GM12873 (cell line): Measurements from ENCODE around the gene GRK6.

Experiments used
- TF ChIP-seq, protein P1 (sequence below): IDR thresholded peaks from 2 replicates; pipeline ENCODE4 v1.5.1; 2012; ENCODE audit warnings: low read depth, mild to moderate bottlenecking, moderate library complexity, low read length, control low read depth; ENCODE audit not compliant: insufficient read depth; ENCODE audit errors: missing control alignments

The GRK6 gene

DNA sequence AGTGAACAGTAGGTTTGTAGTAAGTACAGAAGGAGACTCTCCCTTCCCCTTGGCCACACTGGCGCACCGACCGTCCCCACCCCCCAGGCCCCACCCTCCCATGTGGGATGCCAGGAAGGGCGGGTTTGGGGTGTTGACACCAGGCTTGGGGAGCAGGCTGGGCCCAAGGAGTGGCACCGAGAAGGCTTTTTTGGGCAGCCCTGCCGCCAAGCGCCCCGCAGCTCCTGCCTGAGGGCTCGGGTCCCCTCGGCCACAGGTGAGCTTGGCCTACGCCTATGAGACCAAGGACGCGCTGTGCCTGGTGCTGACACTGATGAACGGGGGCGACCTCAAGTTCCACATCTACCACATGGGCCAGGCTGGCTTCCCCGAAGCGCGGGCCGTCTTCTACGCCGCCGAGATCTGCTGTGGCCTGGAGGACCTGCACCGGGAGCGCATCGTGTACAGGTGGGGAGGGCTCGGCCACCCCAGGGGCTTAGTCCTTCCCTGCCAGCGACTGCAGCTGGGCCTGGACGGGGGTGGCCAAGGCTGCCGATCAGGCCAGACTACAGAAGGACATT, 7.3 kb downstream of the GRK6 start:
- TF ChIP-seq, protein P1, sequence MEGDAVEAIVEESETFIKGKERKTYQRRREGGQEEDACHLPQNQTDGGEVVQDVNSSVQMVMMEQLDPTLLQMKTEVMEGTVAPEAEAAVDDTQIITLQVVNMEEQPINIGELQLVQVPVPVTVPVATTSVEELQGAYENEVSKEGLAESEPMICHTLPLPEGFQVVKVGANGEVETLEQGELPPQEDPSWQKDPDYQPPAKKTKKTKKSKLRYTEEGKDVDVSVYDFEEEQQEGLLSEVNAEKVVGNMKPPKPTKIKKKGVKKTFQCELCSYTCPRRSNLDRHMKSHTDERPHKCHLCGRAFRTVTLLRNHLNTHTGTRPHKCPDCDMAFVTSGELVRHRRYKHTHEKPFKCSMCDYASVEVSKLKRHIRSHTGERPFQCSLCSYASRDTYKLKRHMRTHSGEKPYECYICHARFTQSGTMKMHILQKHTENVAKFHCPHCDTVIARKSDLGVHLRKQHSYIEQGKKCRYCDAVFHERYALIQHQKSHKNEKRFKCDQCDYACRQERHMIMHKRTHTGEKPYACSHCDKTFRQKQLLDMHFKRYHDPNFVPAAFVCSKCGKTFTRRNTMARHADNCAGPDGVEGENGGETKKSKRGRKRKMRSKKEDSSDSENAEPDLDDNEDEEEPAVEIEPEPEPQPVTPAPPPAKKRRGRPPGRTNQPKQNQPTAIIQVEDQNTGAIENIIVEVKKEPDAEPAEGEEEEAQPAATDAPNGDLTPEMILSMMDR = no peak

DNA sequence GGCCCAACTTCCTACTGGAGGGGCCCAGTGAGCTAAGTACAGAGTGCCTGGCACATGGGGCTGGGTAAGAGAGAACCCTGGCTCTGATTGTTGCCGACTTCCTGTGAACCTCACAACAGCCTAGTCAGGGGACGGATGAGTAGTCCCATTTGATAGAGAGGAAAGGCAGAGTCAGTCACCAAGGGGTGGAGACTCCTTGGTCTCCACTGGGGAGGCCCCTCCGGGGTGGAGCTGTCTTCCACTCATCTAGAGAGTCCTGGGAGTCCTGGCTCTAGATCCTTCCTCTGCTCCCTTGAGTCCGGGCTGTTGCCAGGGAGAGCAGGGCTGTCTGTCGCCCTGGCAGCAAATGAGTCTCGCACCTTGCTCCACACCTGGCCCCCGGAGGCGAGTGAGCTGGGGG, 8.0 kb downstream of the GRK6 start:
- TF ChIP-seq, protein P1 = no peak

DNA sequence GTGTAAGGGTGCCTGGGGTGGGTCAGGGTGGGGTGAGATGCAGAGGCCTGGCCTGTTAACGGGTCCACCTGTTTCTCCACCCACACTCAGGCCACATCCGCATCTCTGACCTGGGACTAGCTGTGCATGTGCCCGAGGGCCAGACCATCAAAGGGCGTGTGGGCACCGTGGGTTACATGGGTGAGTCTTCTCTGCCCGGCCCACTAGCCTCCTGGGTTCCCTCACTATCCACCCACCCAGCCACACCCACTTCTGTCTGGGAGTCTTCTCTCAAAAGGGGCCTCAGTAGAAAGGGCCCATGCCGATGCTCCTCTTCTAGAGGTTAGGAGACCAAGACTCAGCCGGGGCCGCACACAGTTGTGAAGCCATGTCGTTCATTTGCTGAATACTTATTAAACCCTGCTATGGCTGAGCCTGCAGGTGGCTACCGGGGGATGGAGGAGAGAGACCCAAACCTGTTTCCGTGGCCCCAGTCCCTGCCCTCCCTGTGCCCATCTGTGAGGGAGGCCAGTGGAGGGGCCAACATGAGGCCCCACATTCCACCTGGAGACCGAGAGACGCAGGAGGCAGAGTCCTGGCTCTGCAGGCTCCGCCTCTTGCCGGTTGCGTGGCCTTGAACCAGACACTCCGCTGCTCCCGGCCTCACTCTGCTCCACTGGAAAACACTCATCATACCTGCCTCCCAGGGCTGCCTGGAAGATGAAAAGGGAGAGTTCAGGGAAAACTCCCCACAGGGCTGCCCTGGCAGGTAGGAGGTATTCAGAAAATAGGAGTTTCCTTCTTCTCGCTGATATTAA, 8.7 kb downstream of the GRK6 start:
- TF ChIP-seq, protein P1 = no peak

DNA sequence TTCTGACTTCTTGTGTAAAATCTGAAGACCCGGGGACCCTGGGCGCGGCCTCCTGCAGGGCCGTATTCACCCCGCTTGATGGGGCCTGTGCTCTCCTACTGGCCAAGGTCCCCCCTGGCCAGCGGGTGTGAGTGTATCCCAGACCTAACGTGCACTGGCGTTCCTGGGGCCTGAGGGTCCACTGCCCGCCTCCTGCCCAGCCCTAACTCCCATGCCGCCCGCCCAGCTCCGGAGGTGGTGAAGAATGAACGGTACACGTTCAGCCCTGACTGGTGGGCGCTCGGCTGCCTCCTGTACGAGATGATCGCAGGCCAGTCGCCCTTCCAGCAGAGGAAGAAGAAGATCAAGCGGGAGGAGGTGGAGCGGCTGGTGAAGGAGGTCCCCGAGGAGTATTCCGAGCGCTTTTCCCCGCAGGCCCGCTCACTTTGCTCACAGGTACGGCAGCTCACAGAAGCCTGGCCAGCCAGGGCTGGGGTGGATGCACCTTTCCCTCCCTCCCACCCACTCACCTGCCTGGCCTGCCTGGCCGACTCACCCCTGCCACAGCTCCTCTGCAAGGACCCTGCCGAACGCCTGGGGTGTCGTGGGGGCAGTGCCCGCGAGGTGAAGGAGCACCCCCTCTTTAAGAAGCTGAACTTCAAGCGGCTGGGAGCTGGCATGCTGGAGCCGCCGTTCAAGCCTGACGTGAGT, 9.5 kb downstream of the GRK6 start:
- TF ChIP-seq, protein P1 = no peak

DNA sequence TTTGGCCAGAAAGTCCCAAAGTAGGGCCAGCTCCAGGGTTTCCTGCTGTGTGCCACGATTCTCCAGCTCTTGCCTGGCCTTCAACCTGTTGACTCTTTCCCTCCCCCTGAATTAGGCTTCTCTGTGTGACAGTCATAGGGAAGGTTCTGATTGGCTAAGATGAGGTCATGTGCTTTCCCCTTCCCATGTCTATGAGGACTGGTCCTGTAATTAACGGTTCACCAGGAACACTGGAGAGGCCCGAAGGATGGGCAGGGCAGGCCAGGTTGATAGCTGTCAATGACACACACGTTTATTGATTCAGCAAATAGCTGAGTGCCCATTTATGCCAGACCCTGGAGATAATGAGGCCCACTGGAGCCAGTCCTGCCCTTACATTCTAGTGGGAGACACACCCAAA, 11.1 kb downstream of the GRK6 start:
- TF ChIP-seq, protein P1 = no peak

DNA sequence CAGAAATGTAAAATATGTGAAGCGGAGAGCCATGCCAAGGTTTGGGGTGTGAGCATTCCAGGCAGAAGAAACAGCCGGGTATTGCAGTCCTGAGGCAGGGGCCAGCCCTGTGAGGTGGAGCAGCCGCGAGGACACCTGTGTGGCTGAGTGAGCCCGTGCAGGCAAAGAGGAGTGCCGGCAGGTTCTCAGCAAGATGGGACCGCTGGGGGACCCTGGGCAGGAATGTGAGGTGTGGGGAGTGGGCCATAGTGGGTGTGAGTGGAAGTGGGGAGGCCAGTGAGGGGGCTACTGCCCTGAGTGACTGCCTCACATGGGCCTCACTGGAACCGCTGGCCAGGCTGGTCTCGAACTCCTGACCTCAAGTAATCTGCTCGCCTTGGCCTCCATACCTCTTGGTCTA, 12.0 kb downstream of the GRK6 start:
- TF ChIP-seq, protein P1 = no peak

DNA sequence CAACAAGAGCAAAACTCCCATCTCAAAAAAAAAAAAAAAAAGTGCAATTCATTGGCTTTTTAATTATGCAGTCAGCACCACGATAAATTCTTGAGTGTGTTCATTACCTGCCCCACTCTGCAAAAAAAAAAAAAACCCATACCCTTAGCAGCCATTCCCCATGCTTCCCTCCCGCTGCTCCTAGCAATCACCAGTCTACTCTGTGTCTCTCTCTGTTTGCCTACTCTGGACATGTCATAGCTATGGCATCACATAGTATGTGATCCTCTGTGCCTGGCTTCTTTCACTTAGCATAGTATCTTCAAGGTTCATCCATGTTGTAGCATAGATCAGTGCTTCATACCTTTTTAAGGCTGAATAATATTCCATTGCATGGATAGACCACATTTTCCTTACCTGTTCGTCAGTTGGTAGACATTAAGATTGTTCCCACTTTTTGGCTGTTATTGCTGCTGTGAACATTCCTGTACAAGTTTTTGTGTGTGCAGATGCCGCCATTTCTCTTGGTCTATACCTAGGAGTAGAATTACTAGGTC, 13.1 kb downstream of the GRK6 start:
- TF ChIP-seq, protein P1 = no peak
